Stimulated activated CD4-positive, alpha-beta T cell treated with anti-CD3 and anti-CD28 coated beads, Interleukin-4, amount 100 ng/mL, for 4 hours (primary cell): ENCODE measurements around the gene OOEP.

Experiments
- DNase-seq, 2 experiments: peaks; one replicate each; pipeline ENCODE4 v3.0.0-alpha.2; 2020

The OOEP gene

GRCh38 chr6:73364121-73364520 lies 5.6 kb downstream of the OOEP start:
- no peak for DNase-seq

GRCh38 chr6:73363537-73363875 lies 6.2 kb downstream of the OOEP start:
- DNase-seq = no peak

- DNase-seq = no peak
These were observed 6.7 kb downstream of the OOEP start for GRCh38 chr6:73362869-73363536.

- no peak for DNase-seq
These were observed 7.3 kb downstream of the OOEP start, which contains the start of gene KHDC3L for GRCh38 chr6:73362358-73362757. TSS of gene KHDC3L (plus strand) at chr6:73362658. CDS start at chr6:73362730, 72 bp downstream.

GRCh38 chr6:73353636-73354593 lies 15.8 kb downstream of the OOEP start, which contains the start of gene DPPA5:
TSS of gene DPPA5 (minus strand) at chr6:73354276. CDS start at chr6:73354225, 51 bp downstream.
- no peak for DNase-seq

- DNase-seq = no peak
These were observed 20.4 kb downstream of the OOEP start for GRCh38 chr6:73349311-73349710.

GRCh38 chr6:73348550-73349204 lies 21.0 kb downstream of the OOEP start:
- no peak for DNase-seq

GRCh38 chr6:73343164-73343563 lies 26.5 kb downstream of the OOEP start:
- DNase-seq = no peak

GRCh38 chr6:73342174-73342573 lies 27.5 kb downstream of the OOEP start:
- no peak for DNase-seq

GRCh38 chr6:73341335-73341734 lies 28.4 kb downstream of the OOEP start:
- no peak for DNase-seq

- DNase-seq = no peak
These were observed 29.6 kb downstream of the OOEP start for GRCh38 chr6:73340048-73340447.

GRCh38 chr6:73339340-73339739 lies 30.4 kb downstream of the OOEP start:
- DNase-seq = no peak

GRCh38 chr6:73329201-73329600 lies 40.5 kb downstream of the OOEP start:
- no peak for DNase-seq

GRCh38 chr6:73328790-73329189 lies 40.9 kb downstream of the OOEP start:
- no peak for DNase-seq

- DNase-seq = no peak
These were observed 44.0 kb downstream of the OOEP start for GRCh38 chr6:73325656-73326055.

GRCh38 chr6:73323323-73323722 lies 46.4 kb downstream of the OOEP start:
- no peak for DNase-seq
